Endothelial cell of umbilical vein (primary cell): Measurements from ENCODE around the gene KDM7A. TPM values are rescaled to one million over a fixed set of nuclear protein-coding genes. Genes with fewer than 3 reads are reported as not detected.

Experiments used
- BruUV-seq: library from RNA; stranded (reverse); fragments of 400-500 nt; replicated peaks from 2 replicates; lab custom pipeline; 2021; lab: Mats Ljungman, UMichigan
- CTCF ChIA-PET: fragments of 300-600, 350-600 bp; sonication (Branson Sonifier 250); formaldehyde crosslinking; loops from one replicate; lab custom pipeline; 2021; ENCODE audit warnings: antibody characterized with exemption, inconsistent platforms; lab: Charles Lee
- POLR2A ChIA-PET: fragments of 300-600, 350-600 bp; sonication (Branson Sonifier 250); formaldehyde crosslinking; loops from one replicate; lab custom pipeline; 2021; ENCODE audit warnings: antibody characterized with exemption, inconsistent platforms; lab: Charles Lee
- DNase-seq: peaks from one replicate; pipeline ENCODE4 v3.0.0-alpha.2; 2011; ENCODE audit warnings: low read depth, low spot score
- FAIRE-seq: peaks from 2 replicates; lab custom pipeline; 2011; peaks lifted over from hg19 to GRCh38; lab: Jason Lieb, UNC
- H2AFZ ChIP-seq: 2 replicates; pipeline ENCODE4 v1.6.0; 2012; ENCODE audit warnings: low read depth, low read length, control low read depth, inconsistent platforms
- H3K27ac ChIP-seq: 2 replicates; pipeline ENCODE4 v1.5.1; 2011; ENCODE audit warnings: low read depth, mild to moderate bottlenecking, control low read depth, low read length, moderate library complexity; ENCODE audit not compliant: insufficient read depth
- H3K27me3 ChIP-seq, 2 experiments: 2 replicates each; pipeline versions ENCODE4 v1.6.0 to v1.6.1; 2011; ENCODE audit warnings: low read length in 2 of 2, mixed read lengths in 1 of 2; ENCODE audit not compliant: control insufficient read depth in 2 of 2, insufficient read depth in 2 of 2
- H3K36me3 ChIP-seq, 2 experiments: 2 replicates in 1 of 2; 3 replicates in 1 of 2; pipeline ENCODE4 v1.5.1; 2011; ENCODE audit warnings: low read length in 2 of 2, mild to moderate bottlenecking in 1 of 2, moderate library complexity in 1 of 2; ENCODE audit not compliant: control insufficient read depth in 2 of 2, insufficient read depth in 2 of 2; ENCODE audit errors: extremely low read depth in 1 of 2
- H3K4me1 ChIP-seq: 3 replicates; pipeline ENCODE4 v1.5.1; 2011; ENCODE audit warnings: mild to moderate bottlenecking, low read length; ENCODE audit not compliant: control insufficient read depth, insufficient read depth; ENCODE audit errors: extremely low read depth
- H3K4me2 ChIP-seq: 2 replicates; pipeline ENCODE4 v1.6.1; 2011; ENCODE audit warnings: low read length, control low read depth, mixed read lengths; ENCODE audit not compliant: insufficient read depth
- H3K4me3 ChIP-seq, 3 experiments: fragments of 200-600 bp in 1 of 3; sonication (generic), shearing (Covaris generic) in 1 of 3; replicated peaks in 1 of 3; 2 replicates each; pipeline ENCODE4 v1.5.1; 2011 to 2016; ENCODE audit warnings: control low read depth in 3 of 3, low read length in 3 of 3, mild to moderate bottlenecking in 2 of 3, inconsistent platforms in 1 of 3, low read depth in 1 of 3, moderate library complexity in 1 of 3; ENCODE audit not compliant: insufficient read depth in 1 of 3
- H3K79me2 ChIP-seq: 2 replicates; pipeline ENCODE4 v1.6.0; 2012; ENCODE audit warnings: low read length, inconsistent platforms; ENCODE audit not compliant: control insufficient read depth, insufficient read depth
- H3K9ac ChIP-seq: replicated peaks from 2 replicates; pipeline ENCODE3; 2011; ENCODE audit warnings: low read length, control low read depth; ENCODE audit not compliant: insufficient read depth; ENCODE audit errors: extremely low read depth
- H3K9me1 ChIP-seq: replicated peaks from 3 replicates; pipeline ENCODE4 v1.6.0; 2011; ENCODE audit warnings: mild to moderate bottlenecking, low read length; ENCODE audit not compliant: control insufficient read depth, insufficient read depth; ENCODE audit errors: extremely low read depth
- H3K9me3 ChIP-seq: replicated peaks from 2 replicates; pipeline ENCODE4 v1.5.1; 2012; ENCODE audit warnings: low read length, inconsistent platforms; ENCODE audit not compliant: control insufficient read depth, insufficient read depth
- H4K20me1 ChIP-seq: replicated peaks from 2 replicates; pipeline ENCODE3; 2011; ENCODE audit warnings: mild to moderate bottlenecking, low read length; ENCODE audit not compliant: control insufficient read depth, insufficient read depth; ENCODE audit errors: extremely low read depth
- CTCF ChIP-seq, 2 donors: IDR thresholded peaks; 1 replicate in 1 of 2; 2 replicates in 1 of 2; pipeline ENCODE4 v1.5.1; 2011; ENCODE audit warnings: low read length in 2 of 2, mild to moderate bottlenecking in 2 of 2, moderate library complexity in 2 of 2, control low read depth in 1 of 2, inconsistent platforms in 1 of 2, low read depth in 1 of 2; ENCODE audit not compliant: insufficient read depth in 1 of 2; ENCODE audit errors: extremely low read depth in 1 of 2
- EZH2 ChIP-seq: IDR thresholded peaks from 2 replicates; pipeline ENCODE4 v1.6.1; 2012; ENCODE audit warnings: borderline replicate concordance, low read depth, mild to moderate bottlenecking, moderate library complexity, low read length, inconsistent platforms; ENCODE audit not compliant: severe bottlenecking
- FOS ChIP-seq: IDR thresholded peaks from 2 replicates; pipeline ENCODE4 v1.6.1; 2011; ENCODE audit warnings: mild to moderate bottlenecking, low read length, moderate library complexity, borderline replicate concordance; ENCODE audit not compliant: insufficient read depth
- GATA2 ChIP-seq: IDR thresholded peaks from 2 replicates; pipeline ENCODE4 v1.7.0; 2011; ENCODE audit warnings: low read depth, mild to moderate bottlenecking, moderate library complexity, mixed read lengths, low read length; ENCODE audit not compliant: insufficient read length, insufficient read depth
- JUN ChIP-seq: IDR thresholded peaks from 2 replicates; pipeline ENCODE4 v1.6.1; 2011; ENCODE audit warnings: borderline replicate concordance, low read depth; ENCODE audit not compliant: insufficient read length, insufficient read depth
- MAX ChIP-seq: IDR thresholded peaks from 2 replicates; pipeline ENCODE4 v1.6.1; 2011; ENCODE audit not compliant: insufficient read depth, insufficient read length
- MYC ChIP-seq: IDR thresholded peaks from one replicate; pipeline ENCODE4 v1.6.1; 2011; ENCODE audit warnings: mild to moderate bottlenecking, low read depth, low read length
- POLR2A ChIP-seq: IDR thresholded peaks from 2 replicates; pipeline ENCODE4 v1.6.1; 2012; ENCODE audit warnings: low read depth, mild to moderate bottlenecking, control low read depth, low read length
- POLR2AphosphoS5 ChIP-seq: IDR thresholded peaks from 2 replicates; pipeline ENCODE4 v1.6.1; 2012; ENCODE audit warnings: low read depth, mild to moderate bottlenecking, control low read depth, low read length, moderate library complexity; ENCODE audit not compliant: insufficient read depth
- dilution Hi-C: fragments of 300-500 bp; cut with MboI; formaldehyde crosslinking; loops from one replicate; pipeline ENCODE4 v1.15.0; 2019; ENCODE audit warnings: low sequenced_read_pairs; ENCODE audit not compliant: extremely low pct_ligation_motif_present
- intact Hi-C: fragments of 100-400 bp; cut with micrococcal nuclease; formaldehyde crosslinking; loops from one replicate; pipeline ENCODE4 v1.10.0; 2022
- polyA plus RNA-seq, 4 experiments: library from polyadenylated mRNA; depleted of rRNA in 3 of 4; stranded (reverse) in 3 of 4; unstranded in 1 of 4; fragments of >200 nt; gene quantifications; 2 replicates each; pipeline versions ENCODE4 v1.2.1 to v1.2.3, GENCODE V29; 2011 to 2012; ENCODE audit warnings: missing spikeins in 1 of 4
- total RNA-seq: library from RNA; stranded (reverse); gene quantifications from 2 replicates; pipeline ENCODE4 v1.2.3, GENCODE V29; 2021

KDM7A gene
- total and polyA plus RNA-seq, 2 donors (not counting 3 experiments of a cell fraction or from before 2014, with no cell fraction given): 2.4 to 7.3 TPM

GRCh38 chr7:140225562-140226249, 48.9 kb upstream of the KDM7A start:
- TF ChIP-seq FOS (no peak), GATA2 (no peak), JUN (no peak), POLR2A (no peak), MAX (no peak), POLR2AphosphoS5 (no peak), EZH2 (no peak), MYC (no peak), CTCF (IDR thresholded peaks at IDR 0.05; ENCODE audit: extremely low read depth in 1 of 2, insufficient read depth in 1 of 2, low read depth in 1 of 2, low read length in 2 of 2) (no peak)
- Histone ChIP-seq H2AFZ (no peak overlapping the region), H3K27ac (no peak overlapping the region), H3K9ac (no peak overlapping the region), H3K4me1 (peaks cover 3% of the 10 kb centered on the region), H3K36me3 (no peaks in the 10 kb centered on the region), H3K9me1 (no peaks in the 10 kb centered on the region), H3K9me3 (no peaks in the 10 kb centered on the region), H3K4me3 (no peak overlapping the region), H4K20me1 (no peaks in the 10 kb centered on the region), H3K4me2 (no peak overlapping the region), H3K27me3 (peaks cover 7% of the 10 kb centered on the region in 2 experiments), H3K79me2 (no peaks in the 10 kb centered on the region)
- no peak for FAIRE-seq
- BruUV-seq: no TSS peak
- POLR2A ChIA-PET: no interaction called here
- no peak for DNase-seq
- CTCF ChIA-PET: no interaction called here
- intact Hi-C loops: no loop called here
- dilution Hi-C loops: no loop called here
